HG02943 (cell line): ENCODE data around the gene RAPGEF6.
"Not testable (repeated sequence)": the region's sequence is repeated elsewhere in the genome, so short reads cannot be mapped to it uniquely, and the experiment has no call there.

Experiments used
- ATAC-seq: cut with Tn5 transposase; IDR thresholded peaks from one replicate; pipeline ENCODE4 v1.9.1; 2021; ENCODE audit warnings: mild to moderate bottlenecking, low read depth, moderate library complexity; ENCODE audit not compliant: unreplicated experiment

The RAPGEF6 gene

GRCh38 chr5:131611064-131611381, 24.0 kb downstream of the RAPGEF6 start:
- no peak for ATAC-seq

GRCh38 chr5:131610198-131611063, 24.6 kb downstream of the RAPGEF6 start:
- ATAC-seq = no peak

GRCh38 chr5:131609774-131610173, 25.3 kb downstream of the RAPGEF6 start:
- ATAC-seq = no peak

GRCh38 chr5:131608597-131608996, 26.4 kb downstream of the RAPGEF6 start:
- ATAC-seq = no peak

- no peak for ATAC-seq
These were observed 27.0 kb downstream of the RAPGEF6 start for GRCh38 chr5:131607903-131608540.

- ATAC-seq = no peak
These were observed 27.6 kb downstream of the RAPGEF6 start for GRCh38 chr5:131607418-131607817.

GRCh38 chr5:131605086-131605485, 29.9 kb downstream of the RAPGEF6 start:
- no peak for ATAC-seq

- no peak for ATAC-seq
These were observed 39.7 kb downstream of the RAPGEF6 start for GRCh38 chr5:131595088-131596033.

GRCh38 chr5:131593921-131594320, 41.1 kb downstream of the RAPGEF6 start:
- ATAC-seq = no peak

- ATAC-seq = not testable (repeated sequence)
These were observed 41.6 kb downstream of the RAPGEF6 start for GRCh38 chr5:131593436-131593835.

- ATAC-seq = no peak
These were observed 45.3 kb downstream of the RAPGEF6 start for GRCh38 chr5:131589510-131590348.

- ATAC-seq = no peak
These were observed 47.5 kb downstream of the RAPGEF6 start for GRCh38 chr5:131587541-131587940.

GRCh38 chr5:131581702-131582101, 53.3 kb downstream of the RAPGEF6 start:
- no peak for ATAC-seq

- ATAC-seq = no peak
These were observed 54.9 kb downstream of the RAPGEF6 start for GRCh38 chr5:131579917-131580671.

GRCh38 chr5:131575660-131576227, 59.3 kb downstream of the RAPGEF6 start:
- ATAC-seq = no peak

GRCh38 chr5:131571669-131572168, 63.3 kb downstream of the RAPGEF6 start:
- ATAC-seq = no peak

GRCh38 chr5:131570757-131571156, 64.3 kb downstream of the RAPGEF6 start:
- no peak for ATAC-seq

GRCh38 chr5:131564229-131564652, 70.8 kb downstream of the RAPGEF6 start:
- no peak for ATAC-seq
